Stimulated activated CD4-positive, alpha-beta T cell treated with anti-CD3 and anti-CD28 coated beads, Interleukin-1b, Interleukin-23, amount 100 ng/mL, for 1 hour (primary cell): ENCODE data around the gene MAGI2.
"Not testable (repeated sequence)": the region's sequence is repeated elsewhere in the genome, so short reads cannot be mapped to it uniquely, and the experiment has no call there.

ENCODE experiments used
- DNase-seq, 2 donors: peaks; one replicate each; pipeline ENCODE4 v3.0.0-alpha.2; 2020; ENCODE audit warnings: low read depth in 2 of 2

MAGI2 gene

DNA sequence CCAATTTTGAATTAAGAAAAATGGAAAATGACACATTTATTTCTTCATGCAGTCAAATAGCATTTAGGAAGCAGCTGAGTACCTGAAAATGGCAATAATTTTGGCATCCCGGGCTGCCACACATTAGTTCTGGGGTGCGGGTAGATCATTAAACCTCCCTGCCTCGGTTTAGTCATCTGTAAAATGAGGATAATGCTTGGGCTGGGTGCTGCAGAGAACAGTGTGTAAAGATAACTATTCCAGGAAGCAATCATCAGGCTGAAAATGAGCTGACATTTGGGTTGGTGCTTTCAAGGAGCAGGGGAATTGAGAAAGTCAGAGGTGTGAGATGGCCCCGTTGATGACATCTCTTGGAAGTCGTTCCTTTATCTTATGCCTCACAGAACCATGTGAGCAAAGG lies 887.7 kb downstream of the MAGI2 start:
- DNase-seq = no peak

DNA sequence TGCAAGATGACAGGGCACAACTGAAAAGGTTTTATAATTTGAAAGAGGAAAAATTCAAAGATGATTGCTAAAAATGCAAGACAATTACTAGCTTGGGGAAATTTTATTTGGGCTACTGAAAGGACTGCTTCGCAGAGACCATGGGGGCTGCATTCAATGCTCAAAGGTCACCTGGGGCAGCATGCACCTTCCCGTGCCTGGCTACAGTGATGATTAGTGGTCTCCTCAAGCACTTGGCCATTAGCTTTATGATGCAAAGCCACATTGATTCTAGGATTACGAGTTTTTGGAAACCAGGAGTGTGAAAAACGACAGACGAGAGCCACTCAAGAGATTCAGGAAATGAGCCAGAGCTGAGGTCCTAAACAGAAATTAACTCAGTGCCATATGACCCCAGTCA lies 890.3 kb downstream of the MAGI2 start:
- no peak for DNase-seq

DNA sequence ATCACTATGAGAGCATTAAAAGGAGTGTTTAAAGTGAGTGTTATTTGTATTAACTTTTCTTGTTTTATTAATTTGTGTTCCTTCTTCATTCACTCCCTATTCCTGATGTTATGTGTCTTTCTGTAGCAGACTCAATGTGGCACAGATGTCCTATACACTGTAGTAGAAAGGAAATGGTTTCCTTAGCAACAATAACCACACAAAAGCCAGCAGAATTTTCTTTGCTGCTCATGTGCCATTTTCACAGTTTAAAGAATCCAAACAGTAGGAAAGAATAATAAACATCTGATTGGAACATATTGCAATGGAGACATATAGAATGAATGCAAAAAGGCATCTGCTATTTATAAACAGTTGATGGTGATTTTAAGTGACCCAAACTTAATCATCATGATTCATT lies 891.3 kb downstream of the MAGI2 start:
- no peak for DNase-seq

DNA sequence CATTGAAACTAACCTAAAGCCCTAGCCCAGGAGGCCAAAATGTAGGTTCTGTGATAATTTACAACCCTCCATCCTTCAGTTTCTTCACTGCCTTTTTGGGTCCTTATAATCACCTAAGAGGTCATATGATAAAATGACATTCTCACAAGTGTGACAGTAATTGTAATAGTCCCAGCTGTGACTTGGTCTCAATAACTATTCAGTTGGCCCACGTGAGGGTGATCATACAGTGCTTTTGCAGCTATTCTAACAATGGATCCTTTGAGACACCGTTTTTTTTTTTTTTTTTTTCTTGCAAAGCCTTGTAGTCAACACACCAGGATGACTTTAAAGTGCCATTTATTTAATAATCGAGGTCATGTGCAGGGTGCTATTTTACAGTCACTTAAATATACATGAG lies 894.9 kb downstream of the MAGI2 start:
- no peak for DNase-seq

DNA sequence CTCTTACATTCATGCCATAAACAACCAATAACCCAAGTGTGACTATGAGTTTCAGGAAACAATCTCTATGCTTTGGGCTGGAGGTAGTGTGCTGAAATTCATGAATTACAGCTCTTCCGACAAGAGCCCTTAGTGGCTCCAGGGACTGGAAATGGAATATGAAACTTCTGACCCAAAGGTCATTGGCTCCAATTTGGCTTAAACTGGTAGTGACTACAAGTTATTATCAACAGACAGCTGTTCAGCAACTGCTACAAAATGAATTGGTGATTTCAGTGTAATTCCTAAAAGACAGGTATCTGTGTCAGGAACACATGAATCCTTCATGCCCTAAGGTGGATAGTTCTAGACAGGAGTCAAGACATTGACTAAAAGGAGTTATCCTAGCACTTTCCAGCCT lies 909.5 kb downstream of the MAGI2 start:
- DNase-seq = no peak

DNA sequence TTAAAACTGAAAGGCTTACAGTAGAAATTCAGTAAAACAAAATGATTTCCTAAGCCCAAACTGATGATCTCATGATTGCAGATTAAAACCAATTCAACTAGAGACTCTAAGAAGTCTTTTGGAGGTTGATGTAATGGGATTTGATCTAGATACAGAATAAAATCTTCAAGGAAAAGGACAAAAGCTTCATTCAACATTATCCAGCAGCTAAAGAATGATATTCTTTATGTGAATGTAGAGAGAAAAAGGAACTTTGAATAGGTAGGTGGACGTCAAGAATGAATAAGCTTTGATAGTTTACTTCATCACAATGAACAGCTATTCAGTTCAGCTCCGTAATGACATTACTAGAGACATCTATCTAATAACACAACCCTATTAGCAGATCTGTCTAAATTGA lies 910.5 kb downstream of the MAGI2 start:
- DNase-seq = no peak

DNA sequence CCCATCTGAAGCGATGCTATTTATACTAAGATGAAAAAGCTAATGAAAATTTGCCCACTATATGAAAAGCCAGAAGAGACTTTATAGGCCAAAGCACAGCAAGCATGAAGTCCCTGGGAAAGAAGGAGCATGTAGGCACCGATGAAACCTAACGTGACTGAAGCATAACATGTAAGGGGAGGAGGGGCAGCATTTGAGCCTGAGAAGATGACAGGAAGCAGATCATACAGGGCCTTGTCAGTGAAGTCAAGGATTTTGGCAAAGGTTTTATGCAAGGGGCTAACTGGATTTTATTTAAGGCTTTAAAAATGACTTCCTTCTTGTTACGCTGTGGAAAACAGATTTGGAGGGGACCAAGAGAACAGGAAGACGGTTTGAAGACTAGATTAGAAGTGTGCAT lies 910.9 kb downstream of the MAGI2 start:
- DNase-seq = no peak

DNA sequence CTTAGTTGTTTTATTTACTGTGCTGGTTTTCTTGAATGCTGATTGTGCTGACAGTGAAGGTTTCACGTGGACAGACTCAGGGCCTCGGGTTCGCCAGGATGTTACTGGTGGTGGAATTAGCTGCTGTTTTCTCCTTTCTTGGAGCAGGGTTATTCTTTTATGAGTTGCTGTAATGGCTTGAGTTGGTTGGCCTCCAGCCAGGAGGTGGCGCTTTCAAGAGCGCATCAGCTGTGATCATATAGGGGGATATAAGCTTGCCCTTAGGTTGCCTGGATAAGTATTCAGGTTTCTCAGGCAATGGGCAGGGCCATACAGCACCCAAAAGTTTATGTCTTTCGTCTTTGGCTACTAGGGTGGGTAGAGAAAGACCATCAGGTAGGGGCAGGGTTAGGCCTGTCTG lies 913.6 kb downstream of the MAGI2 start:
- DNase-seq = no peak

DNA sequence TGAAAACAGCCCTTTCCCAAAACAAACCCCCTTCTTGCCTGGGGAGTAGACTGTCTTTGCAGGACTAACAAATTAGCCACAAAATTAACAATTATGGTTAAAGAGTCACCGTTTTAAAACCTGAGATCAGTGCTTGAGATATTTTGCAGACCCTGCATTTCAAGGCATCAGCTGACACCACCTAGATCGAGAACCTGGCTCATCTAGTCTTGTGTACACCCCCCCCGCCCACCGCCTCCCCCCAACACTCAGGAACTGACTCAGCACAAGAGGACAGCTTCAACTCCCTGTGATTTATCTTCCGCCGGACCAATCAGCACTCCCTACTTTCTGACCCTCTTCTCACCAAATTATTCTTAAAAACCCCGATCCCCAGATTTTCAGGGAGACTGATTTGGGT lies 917.8 kb downstream of the MAGI2 start:
- DNase-seq = no peak

- DNase-seq = no peak
These were observed 923.1 kb downstream of the MAGI2 start for GRCh38 chr7:78530351-78530750.

DNA sequence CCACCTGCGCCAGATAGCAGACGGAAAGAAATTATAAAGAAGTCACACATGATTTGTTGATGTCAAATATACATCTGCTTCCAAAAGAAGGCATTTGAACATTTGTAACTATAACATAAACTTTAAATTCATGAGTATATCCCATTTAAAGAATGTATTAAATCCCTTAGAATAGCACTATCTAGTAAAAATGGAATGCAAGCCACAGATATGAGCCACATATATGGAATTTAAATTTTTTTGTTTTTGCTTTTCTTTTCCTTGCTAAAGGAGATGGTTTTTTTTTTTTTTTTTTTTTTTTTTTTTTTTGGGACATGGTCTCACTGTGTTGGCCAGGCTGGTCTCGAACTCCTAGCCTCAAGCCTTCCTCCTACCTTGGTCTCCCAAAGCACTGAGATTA lies 924.1 kb downstream of the MAGI2 start:
- no peak for DNase-seq

GRCh38 chr7:78528964-78529363 lies 924.5 kb downstream of the MAGI2 start:
- no peak for DNase-seq

GRCh38 chr7:78523930-78524329 lies 929.5 kb downstream of the MAGI2 start:
- no peak for DNase-seq

GRCh38 chr7:78521961-78522360 lies 931.5 kb downstream of the MAGI2 start:
- DNase-seq = no peak

DNA sequence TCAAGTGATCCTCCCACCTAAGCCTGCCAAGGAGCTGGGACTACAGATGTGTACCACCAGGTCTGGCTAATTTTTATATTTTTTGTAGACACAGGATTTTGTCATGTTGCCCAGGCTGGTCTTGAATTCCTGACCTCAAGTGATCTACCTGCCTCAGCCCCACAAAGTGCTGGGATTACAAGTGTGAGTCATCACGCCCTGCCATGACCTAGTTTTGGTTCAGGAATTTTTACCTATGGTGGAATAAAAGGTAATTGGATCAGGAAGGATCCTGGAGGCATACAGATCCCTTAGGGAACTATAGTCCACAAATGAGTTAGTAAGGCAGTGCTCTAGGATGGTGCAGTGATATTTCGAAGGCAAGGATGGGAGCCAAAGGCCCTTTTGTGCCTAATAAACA lies 937.0 kb downstream of the MAGI2 start:
- DNase-seq = no peak

- DNase-seq = no peak
These were observed 938.8 kb downstream of the MAGI2 start for GRCh38 chr7:78514634-78515033.

- no peak for DNase-seq
These were observed 942.8 kb downstream of the MAGI2 start for GRCh38 chr7:78510580-78511188.

DNA sequence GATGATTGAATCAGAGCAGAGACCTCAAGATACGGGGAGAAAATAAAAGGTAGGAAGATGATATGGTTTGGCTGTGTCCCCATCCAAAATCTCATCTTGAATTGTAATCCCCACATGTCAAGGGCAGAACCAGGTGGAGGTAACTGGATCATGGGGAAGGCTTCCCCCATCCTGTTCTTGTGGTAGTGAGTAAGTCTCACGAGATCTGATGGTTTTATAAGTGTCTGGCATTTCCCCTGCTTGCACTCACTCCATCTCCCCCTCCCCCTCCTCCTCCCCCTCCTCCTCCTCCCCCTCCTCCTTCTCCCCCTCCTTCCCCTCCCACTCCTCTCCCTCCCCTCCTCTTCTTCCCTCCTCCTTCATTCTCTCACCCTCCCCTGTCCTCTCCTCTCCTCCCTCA lies 950.2 kb downstream of the MAGI2 start:
- DNase-seq = not testable (repeated sequence)

GRCh38 chr7:78501064-78501463 lies 952.4 kb downstream of the MAGI2 start:
- DNase-seq = no peak

DNA sequence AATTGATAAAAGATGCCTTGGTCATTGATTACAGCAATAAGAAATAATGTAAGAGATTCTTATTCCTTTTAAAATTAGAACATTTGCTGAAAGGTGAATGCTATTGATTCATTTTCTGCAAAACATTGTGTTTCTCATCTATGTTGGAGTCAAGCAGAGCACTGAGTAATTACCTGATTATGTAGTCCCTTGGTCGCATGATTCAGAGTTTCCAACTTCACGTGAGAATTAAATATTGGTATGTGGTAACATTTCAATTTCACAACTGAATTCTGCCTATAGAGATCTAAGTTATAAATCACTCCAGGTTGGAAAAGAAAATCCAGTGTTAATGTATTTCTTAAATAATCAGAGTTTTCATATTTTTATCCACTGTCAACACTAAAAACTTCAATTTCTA lies 953.5 kb downstream of the MAGI2 start:
- no peak for DNase-seq

GRCh38 chr7:78499283-78499682 lies 954.2 kb downstream of the MAGI2 start:
- no peak for DNase-seq

GRCh38 chr7:78497728-78498427 lies 955.6 kb downstream of the MAGI2 start:
- no peak for DNase-seq

- no peak for DNase-seq
These were observed 957.3 kb downstream of the MAGI2 start for GRCh38 chr7:78496096-78496630.

GRCh38 chr7:78493401-78493800 lies 960.1 kb downstream of the MAGI2 start:
- no peak for DNase-seq
